BLaER1 treated with 17β-estradiol and CSF1 and Interleukin-3, amounts not matched to agents 10 nM and 100 nM (cell line): ENCODE data around the gene MACC1.

Source experiments
- H3K27ac ChIP-seq, 11 experiments: shearing (Covaris generic); formaldehyde crosslinking; 2 replicates each; pipeline ENCODE4 v1.8.1; 2022
- H3K27me3 ChIP-seq, 11 experiments: shearing (Covaris generic); formaldehyde crosslinking; 2 replicates each; pipeline ENCODE4 v1.8.1; 2022
- H3K36me3 ChIP-seq, 11 experiments: shearing (Covaris generic); formaldehyde crosslinking; 2 replicates each; pipeline ENCODE4 v1.8.1; 2022
- H3K4me1 ChIP-seq, 10 experiments: shearing (Covaris generic); formaldehyde crosslinking; 2 replicates each; pipeline ENCODE4 v1.8.1; 2022
- H3K4me2 ChIP-seq, 11 experiments: shearing (Covaris generic); formaldehyde crosslinking; 2 replicates each; pipeline ENCODE4 v1.8.1; 2022
- H3K4me3 ChIP-seq, 10 experiments: shearing (Covaris generic); formaldehyde crosslinking; 2 replicates each; pipeline ENCODE4 v1.8.1; 2022
- H3K9ac ChIP-seq, 11 experiments: shearing (Covaris generic); formaldehyde crosslinking; 2 replicates each; pipeline ENCODE4 v1.8.1; 2022
- H3K9me3 ChIP-seq, 11 experiments: shearing (Covaris generic); formaldehyde crosslinking; replicated peaks in 1 of 11; 2 replicates each; pipeline ENCODE4 v1.8.1; 2022
- H4K20me1 ChIP-seq, 11 experiments: shearing (Covaris generic); formaldehyde crosslinking; 2 replicates each; pipeline ENCODE4 v1.8.1; 2022
- Cebpa-rat ChIP-seq, 11 experiments: shearing (Covaris generic); IDR thresholded peaks; 2 replicates each; pipeline ENCODE4 v1.8.1; 2022

MACC1 gene

GRCh38 chr7:20162665-20163064 is 54.5 kb downstream of the MACC1 start:
- TF ChIP-seq Cebpa-rat (IDR thresholded peaks at IDR 0.05) = no peak
- Histone ChIP-seq H3K4me1 (peaks cover 0 to 81% (median 17%) of the 10 kb centered on the region in 10 experiments; a peak in 11 of 20 replicates), H3K9ac (no peak overlapping the region), H3K4me3 (no peak overlapping the region), H3K27me3 (no peaks in the 10 kb centered on the region), H3K36me3 (peaks cover 0 to 18% (median 0%) of the 10 kb centered on the region in 11 experiments; a peak in 5 of 22 replicates), H3K4me2 (peak overlapping the region in 3 of 11 experiments; percentile 4 to 69 (median 62); a peak in 4 of 22 replicates), H3K27ac (peak overlapping the region in 1 of 11 experiments; percentile 24; a peak in 1 of 22 replicates), H4K20me1 (no peaks in the 10 kb centered on the region), H3K9me3 (0 out of 22 replicates have a peak, but pooled peaks cover 0 to 13% (median 0%) of the 10 kb centered on the region in 11 experiments)

GRCh38 chr7:20159226-20159747 is 57.9 kb downstream of the MACC1 start:
- Histone ChIP-seq H3K4me3 (no peak overlapping the region), H3K27ac (peak overlapping the region in 2 of 11 experiments; percentile 44 to 51; a peak in 1 of 22 replicates), H3K4me1 (peaks cover 0 to 56% (median 7%) of the 10 kb centered on the region in 10 experiments; a peak in 11 of 20 replicates), H4K20me1 (no peaks in the 10 kb centered on the region), H3K27me3 (no peaks in the 10 kb centered on the region), H3K9me3 (0 out of 22 replicates have a peak, but pooled peaks cover 0 to 13% (median 0%) of the 10 kb centered on the region in 11 experiments), H3K9ac (no peak overlapping the region), H3K4me2 (no peak overlapping the region; a peak in 1 of 22 replicates), H3K36me3 (peaks cover 0 to 18% (median 0%) of the 10 kb centered on the region in 11 experiments; a peak in 5 of 22 replicates)
- no peak for TF ChIP-seq Cebpa-rat (IDR thresholded peaks at IDR 0.05)

GRCh38 chr7:20158684-20159083 is 58.5 kb downstream of the MACC1 start:
- Histone ChIP-seq H3K9me3 (0 out of 22 replicates have a peak, but pooled peaks cover 0 to 13% (median 0%) of the 10 kb centered on the region in 11 experiments), H3K27ac (peak overlapping the region in 3 of 11 experiments; percentile 20 to 51 (median 44); a peak in 5 of 22 replicates), H3K36me3 (peaks cover 0 to 23% (median 0%) of the 10 kb centered on the region in 11 experiments; a peak in 5 of 22 replicates), H3K4me3 (no peak overlapping the region), H4K20me1 (no peaks in the 10 kb centered on the region), H3K4me1 (peaks cover 0 to 56% (median 2%) of the 10 kb centered on the region in 10 experiments; a peak in 8 of 20 replicates), H3K27me3 (no peaks in the 10 kb centered on the region), H3K4me2 (peak overlapping the region in 3 of 11 experiments; percentile 24 to 55 (median 33); a peak in 5 of 22 replicates), H3K9ac (peak overlapping the region in 1 of 11 experiments; percentile 27; a peak in 1 of 22 replicates)
- TF ChIP-seq Cebpa-rat (IDR thresholded peaks at IDR 0.05) = no peak

GRCh38 chr7:20157456-20157855 is 59.7 kb downstream of the MACC1 start:
- Histone ChIP-seq H4K20me1 (no peaks in the 10 kb centered on the region), H3K9ac (no peak overlapping the region), H3K27me3 (no peaks in the 10 kb centered on the region), H3K9me3 (0 out of 22 replicates have a peak, but pooled peaks cover 0 to 13% (median 0%) of the 10 kb centered on the region in 11 experiments), H3K4me1 (peaks cover 5 to 56% (median 8%) of the 10 kb centered on the region in 10 experiments), H3K36me3 (peaks cover 0 to 26% (median 0%) of the 10 kb centered on the region in 11 experiments; a peak in 5 of 22 replicates), H3K4me2 (peak overlapping the region in 3 of 11 experiments; percentile 4 to 55 (median 24); a peak in 5 of 22 replicates), H3K4me3 (no peak overlapping the region), H3K27ac (peak overlapping the region in 3 of 11 experiments; percentile 20 to 51 (median 44); a peak in 6 of 22 replicates)
- TF ChIP-seq Cebpa-rat (IDR thresholded peaks at IDR 0.05) = no peak

- H3K27ac ChIP-seq = no peak overlapping the region
- no peak overlapping the region for H3K9ac ChIP-seq
- H3K27me3 ChIP-seq = no peaks in the 10 kb centered on the region
- H3K9me3 ChIP-seq = 0 out of 22 replicates have a peak, but pooled peaks cover 0 to 6% (median 0%) of the 10 kb centered on the region in 11 experiments
- H3K4me3 ChIP-seq = no peak overlapping the region
- H4K20me1 ChIP-seq = no peaks in the 10 kb centered on the region
- H3K36me3 ChIP-seq = peaks cover 0 to 9% (median 0%) of the 10 kb centered on the region in 11 experiments; a peak in 3 of 22 replicates
- TF ChIP-seq Cebpa-rat (IDR thresholded peaks at IDR 0.05) = no peak
- peak overlapping the region in 2 of 11 experiments; percentile 4 to 22; a peak in 1 of 22 replicates for H3K4me2 ChIP-seq
- peaks cover 16 to 62% (median 29%) of the 10 kb centered on the region in 10 experiments for H3K4me1 ChIP-seq
These were observed 63.2 kb downstream of the MACC1 start for GRCh38 chr7:20153999-20154398.

- Histone ChIP-seq H3K27me3 (no peaks in the 10 kb centered on the region), H3K4me2 (0 out of 22 replicates have a peak overlapping the region, but pooled peaks of 1 of the 11 experiments have one; percentile 22), H3K4me3 (no peak overlapping the region), H4K20me1 (no peaks in the 10 kb centered on the region), H3K36me3 (peaks cover 0 to 8% (median 0%) of the 10 kb centered on the region in 11 experiments; a peak in 3 of 22 replicates), H3K4me1 (peaks cover 16 to 58% (median 29%) of the 10 kb centered on the region in 10 experiments), H3K9ac (no peak overlapping the region), H3K27ac (no peak overlapping the region), H3K9me3 (0 out of 22 replicates have a peak, but pooled peaks cover 0 to 2% (median 0%) of the 10 kb centered on the region in 11 experiments)
- no peak for TF ChIP-seq Cebpa-rat (IDR thresholded peaks at IDR 0.05)
These were observed 63.6 kb downstream of the MACC1 start for GRCh38 chr7:20153567-20153966.

- no peak overlapping the region for H3K4me3 ChIP-seq
- no peaks in the 10 kb centered on the region for H3K27me3 ChIP-seq
- H3K27ac ChIP-seq = peak overlapping the region in 4 of 11 experiments; percentile 5 to 65 (median 52); a peak in 6 of 22 replicates
- peak overlapping the region; percentile 39 to 69 (median 51); a peak in 17 of 22 replicates for H3K4me2 ChIP-seq
- no peaks in the 10 kb centered on the region for H4K20me1 ChIP-seq
- TF ChIP-seq Cebpa-rat (IDR thresholded peaks at IDR 0.05) = no peak
- no peaks in the 10 kb centered on the region for H3K9me3 ChIP-seq
- H3K9ac ChIP-seq = peak overlapping the region in 2 of 11 experiments; percentile 21 to 40; a peak in 3 of 22 replicates
- peaks cover 0 to 8% (median 0%) of the 10 kb centered on the region in 11 experiments; a peak in 3 of 22 replicates for H3K36me3 ChIP-seq
- peaks cover 16 to 53% (median 29%) of the 10 kb centered on the region in 10 experiments for H3K4me1 ChIP-seq
These were observed 64.7 kb downstream of the MACC1 start for GRCh38 chr7:20152511-20152910.

GRCh38 chr7:20151708-20152456 is 65.3 kb downstream of the MACC1 start:
- H3K27me3 ChIP-seq = no peaks in the 10 kb centered on the region
- H3K4me1 ChIP-seq = peaks cover 16 to 55% (median 29%) of the 10 kb centered on the region in 10 experiments
- H4K20me1 ChIP-seq = no peaks in the 10 kb centered on the region
- H3K9me3 ChIP-seq = no peaks in the 10 kb centered on the region
- H3K36me3 ChIP-seq = peaks cover 0 to 8% (median 0%) of the 10 kb centered on the region in 11 experiments; a peak in 3 of 22 replicates
- H3K9ac ChIP-seq = peak overlapping the region in 5 of 11 experiments; percentile 5 to 56 (median 40); a peak in 6 of 22 replicates
- peak overlapping the region; percentile 40 to 69 (median 53); a peak in 21 of 22 replicates for H3K4me2 ChIP-seq
- no peak for TF ChIP-seq Cebpa-rat (IDR thresholded peaks at IDR 0.05)
- no peak overlapping the region for H3K4me3 ChIP-seq
- peak overlapping the region in 10 of 11 experiments; percentile 2 to 65 (median 38); a peak in 14 of 22 replicates for H3K27ac ChIP-seq
